ENCODE data around the gene PAQR8.

Gene PAQR8

GRCh38 chr6:52333840-52334200 is 28.1 kb upstream of the PAQR8 start:
- no peak for DNase-seq (ENCODE audit: low read depth)
- no peak overlapping the region for H3K4me3 ChIP-seq (ENCODE audit: control insufficient read depth, low read depth, low read length)
- no peak for TF ChIP-seq CTCF (IDR thresholded peaks at IDR 0.05; ENCODE audit: control insufficient read depth, insufficient read depth, low read depth, low read length, missing control alignments)

- TF ChIP-seq CTCF (IDR thresholded peaks at IDR 0.05; ENCODE audit: control insufficient read depth, insufficient read depth, low read depth, low read length, missing control alignments): no peak
- DNase-seq (ENCODE audit: low read depth): no peak
- H3K4me3 ChIP-seq (ENCODE audit: control insufficient read depth, low read depth, low read length): no peak overlapping the region
These were observed 26.4 kb upstream of the PAQR8 start for GRCh38 chr6:52335576-52335975.

GRCh38 chr6:52336919-52337561 is 24.9 kb upstream of the PAQR8 start:
- no peak for DNase-seq (ENCODE audit: low read depth)
- H3K4me3 ChIP-seq (ENCODE audit: control insufficient read depth, low read depth, low read length): no peak overlapping the region
- no peak for TF ChIP-seq CTCF (IDR thresholded peaks at IDR 0.05; ENCODE audit: control insufficient read depth, insufficient read depth, low read depth, low read length, missing control alignments)

GRCh38 chr6:52337633-52338290 is 24.2 kb upstream of the PAQR8 start:
- no peak for DNase-seq (ENCODE audit: low read depth)
- H3K4me3 ChIP-seq (ENCODE audit: control insufficient read depth, low read depth, low read length): no peak overlapping the region
- no peak for TF ChIP-seq CTCF (IDR thresholded peaks at IDR 0.05; ENCODE audit: control insufficient read depth, insufficient read depth, low read depth, low read length, missing control alignments)

- no peak overlapping the region for H3K4me3 ChIP-seq (ENCODE audit: control insufficient read depth, low read depth, low read length)
- no peak for DNase-seq (ENCODE audit: low read depth)
- TF ChIP-seq CTCF (IDR thresholded peaks at IDR 0.05; ENCODE audit: control insufficient read depth, insufficient read depth, low read depth, low read length, missing control alignments): no peak
These were observed 21.4 kb upstream of the PAQR8 start for GRCh38 chr6:52340603-52340880.

- no peak for DNase-seq (ENCODE audit: low read depth)
- H3K4me3 ChIP-seq (ENCODE audit: control insufficient read depth, low read depth, low read length): no peak overlapping the region
- no peak for TF ChIP-seq CTCF (IDR thresholded peaks at IDR 0.05; ENCODE audit: control insufficient read depth, insufficient read depth, low read depth, low read length, missing control alignments)
These were observed 20.2 kb upstream of the PAQR8 start for GRCh38 chr6:52341561-52342260.
